GM10266 (cell line): ENCODE data around the gene CATSPER3.

Source experiments
- DNase-seq: peaks from one replicate; pipeline ENCODE4 v3.0.0; 2012; ENCODE audit errors: extremely low spot score
- CTCF ChIP-seq: IDR thresholded peaks from 2 replicates; pipeline ENCODE4 v1.5.1; 2012; ENCODE audit warnings: mild to moderate bottlenecking, low read depth; ENCODE audit not compliant: control insufficient read depth, insufficient read depth; ENCODE audit errors: missing control alignments

The CATSPER3 gene

GRCh38 chr5:134967607-134968006 is at the start of gene CATSPER3:
Gene CATSPER3 (plus strand): TSS chr5:134967907. CDS start chr5:134967992, 85 bp downstream.
- DNase-seq = no peak
- TF ChIP-seq CTCF = no peak

GRCh38 chr5:134918861-134919260 is 48.8 kb upstream of the CATSPER3 start:
- DNase-seq = no peak

GRCh38 chr5:134920848-134921575 is 46.7 kb upstream of the CATSPER3 start:
- no peak for DNase-seq
- TF ChIP-seq CTCF = no peak

More at GRCh38 chr5:134918861-134919260, 48.8 kb upstream of the CATSPER3 start:
- TF ChIP-seq CTCF = no peak

- no peak for TF ChIP-seq CTCF
- DNase-seq = no peak
These were observed 35.2 kb upstream of the CATSPER3 start for GRCh38 chr5:134932508-134932907.

- DNase-seq = no peak
- TF ChIP-seq CTCF = no peak
These were observed 33.5 kb upstream of the CATSPER3 start for GRCh38 chr5:134934202-134934601.

GRCh38 chr5:134935711-134936602 is 31.8 kb upstream of the CATSPER3 start:
- no peak for TF ChIP-seq CTCF
- DNase-seq = no peak
